Umbilical cord (tissue), 2 donors: Measurements from ENCODE around the gene MYRFL. TPM values are rescaled to one million over a fixed set of nuclear protein-coding genes. Genes with fewer than 3 reads are reported as not detected.
"Not testable (repeated sequence)": the region's sequence is repeated elsewhere in the genome, so short reads cannot be mapped to it uniquely, and the experiment has no call there.

ENCODE experiments used
- DNase-seq: peaks from one replicate; pipeline ENCODE4 v3.0.0-alpha.2; 2015; ENCODE audit warnings: low spot score
- total RNA-seq: library from RNA; depleted of rRNA; stranded (reverse); fragments of >200 nt; gene quantifications from one replicate; pipeline ENCODE4 v1.2.3, GENCODE V29; 2014; ENCODE audit warnings: low replicate concordance; ENCODE audit not compliant: insufficient read depth

Gene MYRFL
- total RNA-seq, 1 donor from 2014 or later, result 0.48 TPM

DNA sequence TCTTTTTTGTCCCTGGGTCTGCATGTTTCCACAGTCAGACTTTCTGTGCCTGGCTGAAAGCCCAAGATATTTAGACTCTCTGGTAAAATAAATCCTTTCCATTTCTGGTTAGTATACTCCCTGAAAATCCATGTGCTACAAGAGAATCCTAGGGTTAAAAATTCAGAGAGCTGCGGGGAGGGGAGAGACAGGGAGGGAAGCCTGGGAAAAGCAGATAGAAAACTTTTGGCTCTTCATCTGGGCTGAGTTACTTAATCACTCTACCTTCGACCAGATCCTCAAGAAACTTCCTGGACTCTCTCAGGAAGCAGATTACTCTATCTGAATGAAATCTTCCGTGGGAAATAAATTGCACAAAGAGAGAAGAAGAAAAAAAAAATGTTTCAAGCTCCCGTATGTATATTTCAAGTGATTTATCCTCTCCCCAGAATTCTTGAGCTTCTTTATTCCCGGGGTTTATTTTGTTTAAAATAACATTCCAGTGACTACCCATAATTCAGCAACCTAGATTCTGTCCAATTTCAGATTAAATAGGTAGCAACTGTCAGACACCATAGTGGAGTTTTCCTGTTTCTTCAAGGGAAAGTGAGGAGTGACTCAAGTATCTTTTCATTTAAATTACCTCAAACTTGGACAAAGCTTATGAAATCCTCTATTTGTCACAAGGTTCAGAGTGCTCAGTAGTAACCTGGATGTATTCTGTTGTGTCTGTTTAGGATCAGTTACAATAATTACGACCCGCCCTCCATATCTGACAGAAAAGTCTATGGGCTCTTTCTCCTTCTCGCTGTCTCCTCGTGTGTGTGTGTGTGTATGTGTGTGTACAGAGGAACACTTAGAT lies 163.7 kb downstream of the MYRFL start:
- peak; percentile 97 for DNase-seq

DNA sequence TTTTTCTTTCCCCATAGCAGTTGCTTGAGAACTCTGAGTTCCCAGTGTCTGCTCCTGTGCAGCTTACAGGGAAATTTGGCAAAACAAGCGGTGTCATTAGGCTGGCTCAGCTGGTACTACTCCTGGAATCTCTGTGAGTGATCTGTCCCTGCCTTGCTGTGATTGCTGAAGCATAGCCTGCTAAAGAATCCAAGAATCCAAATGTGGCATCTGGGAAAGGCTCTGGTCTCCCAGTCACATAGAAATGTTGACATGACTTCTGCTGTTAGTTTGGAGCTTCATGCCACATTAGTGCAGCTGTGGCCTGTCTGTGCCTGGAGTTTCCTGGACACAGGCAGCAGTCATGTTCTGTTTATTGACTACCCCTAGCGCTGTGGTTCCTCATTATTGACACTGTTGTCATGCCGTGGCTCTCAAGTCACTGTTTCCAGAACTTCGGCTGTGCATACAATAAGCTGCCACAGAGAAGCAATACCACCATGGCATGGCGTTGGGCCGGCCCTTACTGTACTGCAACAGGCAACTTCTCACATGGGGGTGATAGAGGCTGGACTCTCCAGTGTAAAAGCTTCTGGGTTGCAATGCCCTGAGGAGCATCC lies 166.8 kb downstream of the MYRFL start:
- no peak for DNase-seq

- DNase-seq, result no peak
Observed at GRCh38 chr12:69993433-69993832, 168.4 kb downstream of the MYRFL start.

GRCh38 chr12:69994086-69994485 lies 169.1 kb downstream of the MYRFL start:
- not testable (repeated sequence) for DNase-seq

DNA sequence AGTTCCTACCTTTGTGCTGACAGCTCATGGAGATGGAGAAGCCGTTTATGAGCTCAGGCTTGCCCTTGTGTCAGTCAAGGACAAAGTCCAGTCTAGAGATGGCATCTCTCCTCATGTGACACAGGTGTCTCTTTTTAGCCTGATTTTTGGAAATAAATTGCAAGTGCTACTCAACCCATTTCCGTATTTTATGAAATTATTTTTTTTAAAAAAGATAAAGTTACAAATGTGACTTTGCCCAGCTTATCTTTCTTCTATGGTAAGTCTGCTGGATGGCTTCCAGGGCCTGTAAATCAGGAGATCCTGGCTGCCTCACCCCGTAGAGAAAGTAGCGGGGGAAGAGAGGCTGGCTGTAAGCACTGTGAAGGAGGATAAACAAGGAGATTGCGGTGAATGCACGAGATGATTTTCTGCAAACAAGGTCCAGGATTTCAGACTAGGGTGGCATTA lies 169.7 kb downstream of the MYRFL start:
- DNase-seq, result peak; percentile 81

GRCh38 chr12:69996241-69996640 lies 171.2 kb downstream of the MYRFL start:
- DNase-seq, result no peak

GRCh38 chr12:69996722-69997121 lies 171.7 kb downstream of the MYRFL start:
- no peak for DNase-seq

GRCh38 chr12:69998011-69998410 lies 173.0 kb downstream of the MYRFL start:
- no peak for DNase-seq

DNA sequence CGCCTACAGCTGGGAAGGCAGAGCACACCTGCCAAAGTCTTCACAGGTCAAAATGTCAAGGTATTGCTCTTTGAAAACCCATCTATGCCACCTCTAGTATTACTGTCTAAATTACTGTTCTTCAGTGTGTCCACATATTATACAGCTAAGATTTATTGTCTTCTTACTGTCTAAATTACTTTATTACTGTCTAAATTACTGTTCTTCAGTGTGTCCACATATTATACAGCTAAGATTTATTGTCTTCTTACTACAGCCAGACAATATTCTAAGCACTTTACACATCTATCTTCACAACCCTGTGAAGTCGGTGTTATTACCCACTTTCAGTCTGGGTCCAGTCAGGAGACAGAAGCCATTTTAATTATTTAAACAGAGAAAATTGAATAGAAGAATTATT lies 173.9 kb downstream of the MYRFL start:
- no peak for DNase-seq

- DNase-seq, result no peak
Observed at GRCh38 chr12:69999561-69999960, 174.5 kb downstream of the MYRFL start.

GRCh38 chr12:70002097-70002911 lies 177.3 kb downstream of the MYRFL start:
- DNase-seq, result peak; percentile 78

- no peak for DNase-seq
Observed at GRCh38 chr12:70002912-70003255, 177.9 kb downstream of the MYRFL start.

GRCh38 chr12:70005864-70006618 lies 181.0 kb downstream of the MYRFL start:
- no peak for DNase-seq

DNA sequence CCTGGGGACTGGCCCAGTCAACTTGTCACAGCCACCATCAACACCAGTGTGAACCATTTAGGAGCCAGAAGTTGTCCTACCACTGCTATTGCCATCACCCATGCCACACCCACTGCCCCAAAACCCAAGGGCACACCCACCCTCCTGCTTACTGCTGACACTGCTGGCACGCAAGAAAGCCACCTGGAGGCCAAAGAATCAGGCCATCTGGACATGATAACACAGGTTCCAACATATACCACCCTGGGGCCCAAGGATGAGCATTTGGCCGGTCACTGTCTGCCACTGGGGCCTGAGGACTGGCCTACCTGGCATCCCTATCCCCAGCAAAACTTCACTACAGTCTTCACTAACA lies 181.6 kb downstream of the MYRFL start:
- DNase-seq, result no peak

- DNase-seq, result no peak
Observed at GRCh38 chr12:70007687-70008086, 182.7 kb downstream of the MYRFL start.

Other genes with a start within 250 kb of the MYRFL start
- 142 TPM for gene CCT2, start 239.8 kb upstream of the MYRFL start, total RNA-seq
- gene LRRC10, start 214.3 kb upstream of the MYRFL start, total RNA-seq, result 0.24 TPM
- gene BEST3, start 125.9 kb upstream of the MYRFL start, total RNA-seq, result 3.9 TPM
- gene RAB3IP, start 86.4 kb upstream of the MYRFL start, total RNA-seq, result 30.6 TPM